Epithelial cell of proximal tubule (primary cell): ENCODE results near the gene MYL11. TPM values are rescaled to one million over a fixed set of nuclear protein-coding genes. Genes with fewer than 3 reads are reported as not detected.
A peak's percentile ranks its signal among the peaks of the same experiment; 100 is the strongest.

ENCODE experiments used
- DNase-seq: peaks from one replicate; pipeline ENCODE4 v3.0.0-alpha.2; 2011; ENCODE audit warnings: low read depth
- H3K4me3 ChIP-seq: 2 replicates; pipeline ENCODE4 v1.5.1; 2011; ENCODE audit warnings: low read depth, mild to moderate bottlenecking, low read length
- total RNA-seq: library from RNA; depleted of rRNA; stranded (reverse); fragments of >200 nt; gene quantifications from 2 replicates; pipeline ENCODE4 v1.2.3, GENCODE V29; 2015
- TF ChIP-seq, protein P1 (sequence below): conservative IDR thresholded peaks from 2 replicates; pipeline ENCODE4 v1.5.1; 2012; ENCODE audit warnings: low read depth, mild to moderate bottlenecking, low read length

MYL11 gene
- total RNA-seq, 1 donor from 2014 or later: not detected

DNA sequence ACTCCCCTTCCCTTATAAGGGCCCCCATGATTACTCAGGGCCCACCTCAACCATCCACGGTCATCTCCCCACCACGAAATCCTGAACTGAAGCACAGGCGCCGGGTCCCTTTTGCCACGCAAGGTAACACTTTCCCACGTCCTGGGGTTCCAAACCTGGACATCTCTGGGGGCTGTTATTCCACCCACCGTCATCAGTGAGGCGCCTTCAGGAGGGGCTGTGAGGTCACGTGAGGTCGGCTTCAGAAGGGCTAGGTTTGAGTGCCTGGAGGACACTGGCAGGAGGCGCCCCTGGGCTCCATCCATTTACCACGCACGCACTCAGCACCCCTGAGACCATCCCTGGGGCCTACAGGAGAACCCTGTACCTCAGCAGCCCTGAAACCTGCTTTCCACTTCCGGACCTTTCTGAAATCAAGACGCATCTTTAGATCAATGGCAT, 23.6 kb upstream of the MYL11 start:
- DNase-seq: no peak
- TF ChIP-seq, protein P1, sequence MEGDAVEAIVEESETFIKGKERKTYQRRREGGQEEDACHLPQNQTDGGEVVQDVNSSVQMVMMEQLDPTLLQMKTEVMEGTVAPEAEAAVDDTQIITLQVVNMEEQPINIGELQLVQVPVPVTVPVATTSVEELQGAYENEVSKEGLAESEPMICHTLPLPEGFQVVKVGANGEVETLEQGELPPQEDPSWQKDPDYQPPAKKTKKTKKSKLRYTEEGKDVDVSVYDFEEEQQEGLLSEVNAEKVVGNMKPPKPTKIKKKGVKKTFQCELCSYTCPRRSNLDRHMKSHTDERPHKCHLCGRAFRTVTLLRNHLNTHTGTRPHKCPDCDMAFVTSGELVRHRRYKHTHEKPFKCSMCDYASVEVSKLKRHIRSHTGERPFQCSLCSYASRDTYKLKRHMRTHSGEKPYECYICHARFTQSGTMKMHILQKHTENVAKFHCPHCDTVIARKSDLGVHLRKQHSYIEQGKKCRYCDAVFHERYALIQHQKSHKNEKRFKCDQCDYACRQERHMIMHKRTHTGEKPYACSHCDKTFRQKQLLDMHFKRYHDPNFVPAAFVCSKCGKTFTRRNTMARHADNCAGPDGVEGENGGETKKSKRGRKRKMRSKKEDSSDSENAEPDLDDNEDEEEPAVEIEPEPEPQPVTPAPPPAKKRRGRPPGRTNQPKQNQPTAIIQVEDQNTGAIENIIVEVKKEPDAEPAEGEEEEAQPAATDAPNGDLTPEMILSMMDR: no peak
- H3K4me3 ChIP-seq: no peak overlapping the region

DNA sequence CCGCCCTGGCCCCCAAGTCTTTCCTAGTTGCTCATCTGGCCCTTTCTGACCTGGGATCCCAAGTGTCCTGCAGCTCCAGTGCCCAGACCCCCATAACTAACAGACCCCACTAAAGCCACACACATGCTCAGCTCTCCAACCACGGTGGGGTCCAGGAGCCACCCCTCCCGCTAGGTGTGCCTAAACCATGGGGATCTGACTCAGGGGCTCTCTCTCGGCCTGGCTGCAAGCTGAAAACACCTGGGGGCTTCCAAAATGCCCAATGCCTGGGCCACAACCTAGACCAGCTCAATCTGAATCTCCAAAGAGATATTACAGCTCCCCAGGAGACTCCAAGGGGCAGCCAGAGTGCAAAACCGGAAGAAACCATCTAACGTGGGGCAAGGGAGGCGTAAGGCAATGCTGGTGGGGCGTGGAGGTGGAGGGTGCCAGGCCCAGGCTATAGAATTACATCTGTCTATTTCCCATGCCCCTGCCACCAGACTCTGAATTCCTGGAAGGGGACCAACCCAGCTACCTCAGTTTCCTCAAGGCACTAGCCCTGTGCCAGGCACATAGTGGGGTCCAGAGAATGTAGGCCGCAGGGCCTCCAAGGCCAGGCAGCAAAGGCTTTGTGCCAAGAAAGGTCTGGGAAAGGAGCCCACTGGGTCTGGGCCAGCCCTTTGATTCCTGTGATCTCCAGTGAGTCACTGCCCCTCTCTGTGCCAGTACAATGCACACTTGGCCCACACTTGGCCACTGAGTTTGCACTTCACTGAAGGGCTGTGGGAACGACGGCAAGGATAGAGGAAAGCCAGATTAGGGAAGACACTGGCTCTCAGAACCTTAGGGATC, 22.8 kb upstream of the MYL11 start:
- H3K4me3 ChIP-seq: no peak overlapping the region
- peak; percentile 68 for DNase-seq
- TF ChIP-seq, protein P1: no peak

DNA sequence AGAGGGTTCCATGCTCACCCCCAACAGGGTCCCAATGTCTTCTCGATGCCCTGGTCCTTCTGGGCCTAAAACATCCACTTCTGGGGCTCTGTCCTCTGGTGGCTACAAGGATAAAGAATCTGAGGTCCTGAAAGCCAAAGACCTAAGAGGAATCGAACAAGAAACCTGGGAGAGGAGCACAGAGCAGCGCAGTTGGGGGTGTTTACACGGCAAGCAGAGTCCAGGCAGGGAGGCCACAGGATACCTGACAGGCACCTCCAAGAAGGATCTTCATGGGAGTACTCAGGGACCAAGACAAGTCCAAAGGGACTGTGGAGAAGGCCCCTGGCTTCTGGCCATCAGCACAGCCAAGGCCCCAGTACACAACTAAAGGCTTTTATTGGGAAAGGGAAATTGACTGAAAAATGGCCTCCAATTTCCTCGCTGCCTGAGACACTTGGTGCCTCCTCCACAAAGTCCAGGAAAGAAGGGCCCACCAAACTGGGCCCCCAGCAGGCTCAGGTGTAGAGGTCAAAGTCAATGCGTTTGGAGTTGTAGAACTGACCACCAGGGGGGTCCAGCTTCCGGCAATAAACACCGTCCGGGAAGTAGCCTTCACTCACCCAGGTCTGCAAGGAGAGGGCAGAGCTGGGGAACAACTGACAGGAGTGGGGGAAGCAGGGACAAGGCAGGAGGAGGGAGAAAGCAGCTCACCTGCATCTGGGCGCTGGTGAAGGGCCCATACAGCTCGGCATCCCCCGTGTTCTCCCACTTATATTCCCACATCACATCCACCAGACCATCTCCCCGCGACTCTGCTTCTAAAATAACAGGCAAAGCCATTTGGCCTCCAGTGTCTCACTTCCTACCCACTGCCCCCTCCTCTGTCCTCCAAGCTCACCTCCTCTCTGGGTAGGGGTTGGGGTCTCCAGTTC, 21.9 kb upstream of the MYL11 start:
- TF ChIP-seq, protein P1: peak; percentile 37
- no peak for DNase-seq
- no peak overlapping the region for H3K4me3 ChIP-seq

DNA sequence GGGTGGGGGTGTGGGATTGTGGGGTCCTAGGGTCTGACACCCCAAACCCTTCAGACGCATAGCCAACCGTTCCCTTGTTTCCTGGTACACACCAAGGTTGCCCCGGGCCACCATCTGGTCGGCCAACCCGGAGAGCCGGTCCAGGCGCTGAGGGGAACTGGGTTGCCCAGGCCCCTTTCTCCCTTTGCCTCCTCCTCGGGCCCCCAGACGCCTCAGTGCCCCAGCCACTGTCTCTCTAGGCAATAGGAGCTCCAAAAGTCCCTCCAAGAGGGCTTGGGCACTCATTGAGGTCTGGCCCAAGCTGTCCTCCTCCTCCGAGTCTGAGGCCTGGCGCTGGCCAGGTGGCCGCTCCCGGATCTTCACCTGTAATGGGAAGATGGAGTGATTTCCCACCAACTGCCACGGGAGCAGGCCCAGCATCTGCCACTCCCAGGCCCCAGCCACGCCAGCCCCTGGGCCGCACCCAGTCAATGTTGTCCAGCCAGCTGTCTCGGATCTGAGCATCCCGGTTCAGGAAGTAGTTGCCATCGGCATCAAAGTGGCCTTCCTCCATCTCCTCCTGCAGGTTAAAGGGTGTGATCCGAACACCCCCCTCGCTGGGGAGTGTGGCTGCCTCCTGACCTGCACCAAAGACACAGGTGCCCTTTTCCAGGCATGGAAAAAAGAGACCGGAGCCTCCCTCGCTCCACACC, 21.0 kb upstream of the MYL11 start:
- DNase-seq: no peak

DNA sequence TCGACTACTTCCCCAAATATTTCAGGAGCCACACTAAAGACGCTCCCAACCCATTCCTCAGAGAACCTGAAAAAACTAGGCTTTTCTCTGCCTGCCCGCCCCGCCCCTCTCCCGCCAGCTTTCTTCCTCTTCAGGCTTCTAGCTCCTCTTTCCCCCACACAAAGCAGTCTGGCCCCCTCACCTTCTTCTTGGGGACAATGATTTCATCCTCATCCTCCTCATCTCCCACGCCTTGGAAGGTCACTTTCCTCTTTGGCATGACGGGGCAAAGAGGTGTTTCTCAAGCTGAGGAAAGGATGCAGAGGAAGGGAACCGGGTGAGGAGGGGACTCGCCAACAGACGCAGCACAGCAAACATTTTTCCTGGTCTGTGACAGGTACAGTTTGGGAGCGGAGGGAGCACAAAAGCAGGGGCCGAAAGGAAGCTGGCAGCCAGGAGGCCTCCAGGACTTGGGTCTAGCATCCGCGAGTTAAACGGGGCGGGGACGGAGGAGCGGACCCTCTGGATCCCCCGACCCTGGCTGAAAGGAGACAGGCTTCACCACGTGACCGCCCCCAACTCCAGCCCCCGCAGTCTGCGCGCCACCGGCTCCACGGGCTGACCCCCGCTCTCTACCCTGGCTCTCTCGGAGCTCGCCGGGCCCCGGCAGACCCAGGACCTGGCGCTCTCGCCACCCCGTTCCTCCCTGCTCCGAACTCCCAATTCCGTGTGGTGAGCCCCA, 20.0 kb upstream of the MYL11 start:
- peak overlapping the region; percentile 85 for H3K4me3 ChIP-seq
- no peak for DNase-seq
- TF ChIP-seq, protein P1: no peak

More for the DNA sequence above, 21.0 kb upstream of the MYL11 start:
- TF ChIP-seq, protein P1: no peak
- peak overlapping the region; percentile 85 for H3K4me3 ChIP-seq
